Right lobe of liver (tissue), 6 donors: ENCODE data around the gene PKIG. TPM values are rescaled to one million over a fixed set of nuclear protein-coding genes. Genes with fewer than 3 reads are reported as not detected.

Experiments used
- ATAC-seq, 4 donors: fragments of 200-7000 bp; cut with Tn5 transposase; one replicate each; pipeline ENCODE4 v1.9.1; 2020; ENCODE audit warnings: mild to moderate bottlenecking in 4 of 4, moderate library complexity in 4 of 4
- DNase-seq, 3 donors: peaks; one replicate each; pipeline ENCODE4 v3.0.0-alpha.2; 2020
- H3K27ac ChIP-seq, 3 donors: fragments of 200-600 bp; one replicate each; pipeline ENCODE4 v1.8.0; 2022
- H3K27me3 ChIP-seq, 2 donors: fragments of 200-600 bp; one replicate each; pipeline ENCODE4 v1.8.0; 2022
- H3K36me3 ChIP-seq, 4 donors: fragments of 200-600 bp; sonication (generic) in 1 of 4; one replicate each; pipeline versions ENCODE4 v1.5.1 to v1.8.0; 2017 to 2022; ENCODE audit warnings: control low read depth in 1 of 4
- H3K4me1 ChIP-seq, 4 donors: fragments of 200-600 bp; sonication (generic) in 1 of 4; one replicate each; pipeline versions ENCODE4 v1.5.1 to v1.8.0; 2017 to 2022; ENCODE audit warnings: control low read depth in 1 of 4
- H3K4me3 ChIP-seq, 3 donors: fragments of 200-600 bp; one replicate each; pipeline ENCODE4 v1.8.0; 2022
- H3K9me3 ChIP-seq, 4 donors: fragments of 200-600 bp; sonication (generic) in 1 of 4; one replicate each; pipeline versions ENCODE4 v1.5.1 to v1.8.0; 2017 to 2022; ENCODE audit warnings: control low read depth in 1 of 4
- POLR2A ChIP-seq: fragments of 450-650 bp; IDR thresholded peaks from one replicate; pipeline ENCODE4 v1.6.1; 2017; ENCODE audit warnings: antibody characterized with exemption, mild to moderate bottlenecking
- WGBS: methylation state at CpG from one replicate; pipeline ENCODE4 v1.1.6; 2018; ENCODE audit warnings: low coverage, low lambda C conversion rate; ENCODE audit not compliant: insufficient coverage; ENCODE audit errors: missing lambda C conversion rate; 5-methylcytosine and 5-hydroxymethylcytosine counted together
- intact Hi-C, 2 donors: fragments of 100-400 bp; cut with DNase I; formaldehyde crosslinking; loops; one replicate each; pipeline versions ENCODE4 v1.11.2 to v1.14.1; 2022
- total RNA-seq, 6 experiments: library from RNA; depleted of rRNA in 2 of 6; stranded (reverse); fragments of >200 nt in 2 of 6; fragmentation: NEBNext Ultra II Directional in 3 of 6; extraction: Animal tissue kit (Norgen Biotek cat#: 25700) in 3 of 6; gene quantifications; one replicate each; pipeline versions ENCODE4 v1.1.0 to v1.2.4, GENCODE V29; 2016 to 2023
- TF ChIP-seq, protein P1 (sequence below), 4 donors: fragments of 200-600 bp in 3 of 4; fragments of 450-650 bp in 1 of 4; IDR thresholded peaks; one replicate each; pipeline versions ENCODE4 v1.5.1 to v1.8.0; 2016 to 2022; ENCODE audit warnings: antibody characterized with exemption in 4 of 4, mild to moderate bottlenecking in 2 of 4
- donor health status: DM: no; HTN: yes; CAD: no.
- donor health status: DM: no; HTN: no; CAD: no.
- donor health status: DM: no; HTN: no; CAD: no.
- donor health status: DM: no; HTN: yes; CAD: no.
- donor health status: DM: no; HTN: yes; CAD: no.

PKIG gene
- total RNA-seq, 6 experiments from 2014 or later: 11.7 to 31.7 (median 21.8) TPM

DNA sequence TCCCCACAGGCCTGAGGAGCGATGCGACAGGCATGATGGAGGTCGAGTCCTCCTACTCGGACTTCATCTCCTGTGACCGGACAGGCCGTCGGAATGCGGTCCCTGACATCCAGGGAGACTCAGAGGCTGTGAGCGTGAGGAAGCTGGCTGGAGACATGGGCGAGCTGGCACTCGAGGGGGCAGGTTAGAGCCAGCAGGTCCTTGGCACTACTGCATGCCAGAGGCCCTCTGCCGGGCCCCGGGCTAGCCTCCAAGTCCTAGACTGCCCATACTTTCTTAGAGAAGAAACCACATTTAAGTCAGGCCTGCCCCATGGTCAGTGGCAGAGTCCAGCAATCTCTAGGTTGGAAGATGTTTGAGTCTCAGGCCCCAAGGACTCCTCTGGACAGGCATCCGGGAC lies 32.1 kb downstream of the PKIG start:
- Histone ChIP-seq H3K27ac (no peak overlapping the region), H3K36me3 (no peaks in the 10 kb centered on the region)

DNA sequence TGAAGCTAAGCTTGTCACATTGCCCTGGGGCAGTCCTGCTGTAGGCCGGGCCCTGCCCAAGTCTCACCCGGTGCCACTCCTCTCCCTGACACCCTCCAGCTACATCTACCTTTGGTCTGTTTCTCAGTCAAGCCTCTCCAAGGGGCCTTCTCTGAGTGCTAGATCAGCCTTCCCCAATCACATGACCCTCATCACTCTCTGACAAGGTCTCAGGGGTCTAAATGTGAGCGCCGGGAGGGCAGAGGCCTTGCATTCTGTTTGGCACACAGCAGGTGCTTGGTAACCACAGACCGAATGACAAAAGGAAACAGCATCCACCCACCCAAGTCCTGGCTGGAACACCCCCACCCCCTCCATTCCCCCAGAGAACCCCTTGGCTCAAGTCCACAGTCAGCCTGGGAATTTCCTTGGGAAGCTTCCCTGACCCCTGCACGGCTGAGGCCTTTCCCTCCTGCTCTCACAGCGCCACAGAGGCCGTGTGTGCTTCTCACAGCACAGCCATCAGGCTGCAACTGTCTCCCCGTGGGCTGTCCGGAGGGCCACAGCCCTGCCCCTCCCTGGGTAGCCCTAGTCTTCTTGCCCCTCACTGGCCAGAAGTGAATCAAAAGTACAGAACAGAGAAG lies 32.9 kb downstream of the PKIG start:
- Histone ChIP-seq H3K9me3 (no peaks in the 10 kb centered on the region), H3K27ac (no peak overlapping the region), H3K4me1 (peaks cover 0 to 11% (median 0%) of the 10 kb centered on the region in 4 donors), H3K4me3 (no peak overlapping the region), H3K27me3 (no peaks in the 10 kb centered on the region), H3K36me3 (peaks cover 0 to 5% (median 0%) of the 10 kb centered on the region in 4 donors)
- peak; percentile 15 to 35 (median 20) for ATAC-seq
- 78% methylated on average over 7 of the region's 10 CpGs for WGBS
- intact Hi-C loops: loop anchor here in 1 of 2 donors (10.0 kb wide), 1 partner anchor 230 kb away; no protein-coding TSS in a partner anchor
- no peak for DNase-seq
- TF ChIP-seq, protein P1, sequence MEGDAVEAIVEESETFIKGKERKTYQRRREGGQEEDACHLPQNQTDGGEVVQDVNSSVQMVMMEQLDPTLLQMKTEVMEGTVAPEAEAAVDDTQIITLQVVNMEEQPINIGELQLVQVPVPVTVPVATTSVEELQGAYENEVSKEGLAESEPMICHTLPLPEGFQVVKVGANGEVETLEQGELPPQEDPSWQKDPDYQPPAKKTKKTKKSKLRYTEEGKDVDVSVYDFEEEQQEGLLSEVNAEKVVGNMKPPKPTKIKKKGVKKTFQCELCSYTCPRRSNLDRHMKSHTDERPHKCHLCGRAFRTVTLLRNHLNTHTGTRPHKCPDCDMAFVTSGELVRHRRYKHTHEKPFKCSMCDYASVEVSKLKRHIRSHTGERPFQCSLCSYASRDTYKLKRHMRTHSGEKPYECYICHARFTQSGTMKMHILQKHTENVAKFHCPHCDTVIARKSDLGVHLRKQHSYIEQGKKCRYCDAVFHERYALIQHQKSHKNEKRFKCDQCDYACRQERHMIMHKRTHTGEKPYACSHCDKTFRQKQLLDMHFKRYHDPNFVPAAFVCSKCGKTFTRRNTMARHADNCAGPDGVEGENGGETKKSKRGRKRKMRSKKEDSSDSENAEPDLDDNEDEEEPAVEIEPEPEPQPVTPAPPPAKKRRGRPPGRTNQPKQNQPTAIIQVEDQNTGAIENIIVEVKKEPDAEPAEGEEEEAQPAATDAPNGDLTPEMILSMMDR (IDR thresholded peaks at IDR 0.05): no peak
- no peak for TF ChIP-seq POLR2A

More for the DNA sequence above, 32.1 kb downstream of the PKIG start:
- H3K27me3 ChIP-seq: no peaks in the 10 kb centered on the region
- H3K4me3 ChIP-seq: no peak overlapping the region
- peaks cover 0 to 16% (median 1%) of the 10 kb centered on the region in 4 donors for H3K4me1 ChIP-seq
- no peak for TF ChIP-seq POLR2A
- TF ChIP-seq, protein P1 (IDR thresholded peaks at IDR 0.05): no peak
- H3K9me3 ChIP-seq: no peaks in the 10 kb centered on the region
- no peak for ATAC-seq
- WGBS: 88% methylated on average over 3 of the region's 14 CpGs
- DNase-seq: no peak
- intact Hi-C loops: loop anchor here in 1 of 2 donors (10.0 kb wide), 1 partner anchor 230 kb away; no protein-coding TSS in a partner anchor

DNA sequence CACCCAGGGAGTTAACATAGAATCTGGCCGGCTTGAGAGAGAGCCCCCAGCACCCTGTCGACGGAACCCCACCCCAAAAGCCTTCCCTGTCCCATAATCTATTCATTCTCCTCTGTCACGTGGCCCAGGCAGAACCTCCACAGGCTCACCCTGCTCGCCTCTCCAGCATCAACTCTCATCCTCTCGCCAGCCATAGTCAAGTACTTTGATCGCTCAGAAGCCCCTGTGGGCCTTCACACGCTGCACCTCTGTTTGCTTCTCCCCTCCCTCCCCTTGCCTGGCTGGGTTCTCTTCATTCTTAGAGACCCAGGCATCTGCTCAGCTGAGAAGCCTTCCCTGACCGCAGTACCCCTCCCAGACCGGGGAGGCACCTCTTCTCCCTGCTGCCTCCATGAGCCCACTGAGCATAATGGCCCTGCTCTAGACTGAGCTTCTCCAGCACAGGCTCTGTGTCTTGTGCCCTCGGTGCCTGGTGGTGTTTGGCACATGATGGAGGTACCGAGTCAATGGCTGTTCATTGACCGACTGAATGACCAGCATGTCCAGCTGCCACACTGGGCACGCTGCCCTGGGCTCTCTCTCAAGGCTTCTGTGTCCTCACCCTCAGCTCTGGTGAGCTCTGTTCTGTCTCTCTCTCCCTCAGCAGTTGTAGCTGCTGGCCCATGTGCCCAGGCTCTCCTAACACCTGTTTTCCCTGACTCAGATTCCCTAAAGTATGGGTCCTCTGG lies 33.7 kb downstream of the PKIG start:
- H3K4me3 ChIP-seq: no peak overlapping the region
- H3K27me3 ChIP-seq: no peaks in the 10 kb centered on the region
- H3K27ac ChIP-seq: no peak overlapping the region
- WGBS: 89% methylated on average over 9 of the region's 14 CpGs
- TF ChIP-seq, protein P1 (IDR thresholded peaks at IDR 0.05): no peak
- no peak for TF ChIP-seq POLR2A
- intact Hi-C loops: loop anchor here in 1 of 2 donors (10.0 kb wide), 1 partner anchor 231 kb away; no protein-coding TSS in a partner anchor
- H3K9me3 ChIP-seq: no peaks in the 10 kb centered on the region
- DNase-seq (no peak), ATAC-seq (no peak)
- H3K36me3 ChIP-seq: peaks cover 0 to 6% (median under 1%) of the 10 kb centered on the region in 4 donors
- H3K4me1 ChIP-seq: peaks cover 0 to 5% (median 0%) of the 10 kb centered on the region in 4 donors

DNA sequence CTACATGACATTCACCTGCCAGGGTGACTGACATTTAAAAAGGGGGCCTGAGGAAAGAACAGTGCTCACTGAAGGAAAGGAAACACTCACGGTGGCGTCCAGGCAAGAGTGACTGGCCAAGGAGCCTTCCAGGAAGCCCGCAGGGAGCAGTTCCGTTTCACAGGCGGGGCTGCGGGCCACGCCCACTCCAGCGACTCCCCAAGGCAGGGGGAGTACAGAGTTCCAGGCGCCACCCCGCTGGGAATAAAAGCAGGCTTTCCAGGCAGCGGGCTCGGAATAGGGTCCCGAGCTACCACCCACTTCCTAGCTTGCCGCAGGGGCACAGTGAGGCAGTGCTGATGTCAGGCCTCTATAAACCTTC lies 34.2 kb downstream of the PKIG start:
- WGBS: 83% methylated on average over 2 of the region's 14 CpGs

More for the DNA sequence above, 34.2 kb downstream of the PKIG start:
- no peak overlapping the region for H3K4me3 ChIP-seq
- no peaks in the 10 kb centered on the region for H3K27me3 ChIP-seq
- DNase-seq (peak in 1 of 3 donors; percentile 38), ATAC-seq (peak; percentile 21 to 49 (median 31))
- no peaks in the 10 kb centered on the region for H3K9me3 ChIP-seq
- H3K4me1 ChIP-seq: no peaks in the 10 kb centered on the region
- no peak overlapping the region for H3K27ac ChIP-seq
- peaks cover 0 to 6% (median under 1%) of the 10 kb centered on the region in 4 donors for H3K36me3 ChIP-seq
- TF ChIP-seq POLR2A: no peak
- TF ChIP-seq, protein P1 (IDR thresholded peaks at IDR 0.05): no peak
- intact Hi-C loops: loop anchor here in 1 of 2 donors (10.0 kb wide), 1 partner anchor 232 kb away; no protein-coding TSS in a partner anchor
